Measurements from ENCODE around the gene ZFR. TPM values are rescaled to one million over a fixed set of nuclear protein-coding genes. Genes with fewer than 3 reads are reported as not detected.

The ZFR gene
- 100 to 1,000 TPM in 2 of 12 donors, 10 to 100 TPM in 10; 76.0 to 181 (median 90.6) TPM for polyA plus RNA-seq (ENCODE audit: insufficient read length in 12 of 12)
- long read RNA-seq, donor 1, full-length matches to known transcripts, result 10 of 39 reads
- long read RNA-seq, donor 1, partial matches to known transcripts, result 29 of 39 reads
- long read RNA-seq, donor 1, other reads (novel, unspliced or antisense), result 0 of 39 reads
- long read RNA-seq, donor 2, full-length matches to known transcripts, result 14 of 29 reads
- long read RNA-seq, donor 2, partial matches to known transcripts, result 15 of 29 reads
- long read RNA-seq, donor 2, other reads (novel, unspliced or antisense), result 0 of 29 reads
- long read RNA-seq, donor 3, full-length matches to known transcripts, result 15 of 22 reads
- long read RNA-seq, donor 3, partial matches to known transcripts, result 7 of 22 reads
- long read RNA-seq, donor 3, other reads (novel, unspliced or antisense), result 0 of 22 reads
- long read RNA-seq, donor 4, full-length matches to known transcripts, result 9 of 9 reads
- long read RNA-seq, donor 4, partial matches to known transcripts, result 0 of 9 reads
- long read RNA-seq, donor 4, other reads (novel, unspliced or antisense), result 0 of 9 reads
- long read RNA-seq, donor 5, full-length matches to known transcripts, result 28 of 54 reads
- long read RNA-seq, donor 5, partial matches to known transcripts, result 26 of 54 reads
- long read RNA-seq, donor 5, other reads (novel, unspliced or antisense), result 0 of 54 reads
- long read RNA-seq, donor 6, full-length matches to known transcripts, result 6 of 36 reads
- long read RNA-seq, donor 6, partial matches to known transcripts, result 30 of 36 reads
- long read RNA-seq, donor 6, other reads (novel, unspliced or antisense), result 0 of 36 reads
- long read RNA-seq, donor 7, full-length matches to known transcripts, result 8 of 13 reads
- long read RNA-seq, donor 7, partial matches to known transcripts, result 5 of 13 reads
- long read RNA-seq, donor 7, other reads (novel, unspliced or antisense), result 0 of 13 reads
- long read RNA-seq, donor 8, full-length matches to known transcripts, result 18 of 39 reads
- long read RNA-seq, donor 8, partial matches to known transcripts, result 21 of 39 reads
- long read RNA-seq, donor 8, other reads (novel, unspliced or antisense), result 0 of 39 reads
- long read RNA-seq, donor 9, full-length matches to known transcripts, result 8 of 20 reads
- long read RNA-seq, donor 9, partial matches to known transcripts, result 12 of 20 reads
- long read RNA-seq, donor 9, other reads (novel, unspliced or antisense), result 0 of 20 reads
- long read RNA-seq, donor 10, full-length matches to known transcripts, result 23 of 43 reads
- long read RNA-seq, donor 10, partial matches to known transcripts, result 20 of 43 reads
- long read RNA-seq, donor 10, other reads (novel, unspliced or antisense), result 0 of 43 reads
- long read RNA-seq, donor 11, full-length matches to known transcripts, result 15 of 34 reads
- long read RNA-seq, donor 11, partial matches to known transcripts, result 19 of 34 reads
- long read RNA-seq, donor 11, other reads (novel, unspliced or antisense), result 0 of 34 reads

- peak; percentile 94 for DNase-seq
Measured at GRCh38 chr5:32444431-32445286, at the start of gene ZFR. TSS of gene ZFR (minus strand) at chr5:32444740. CDS start at chr5:32444658, 82 bp downstream.

- DNase-seq, result no peak
Measured at GRCh38 chr5:32490972-32491557, 46.5 kb upstream of the ZFR start.

GRCh38 chr5:32489791-32490562, 45.4 kb upstream of the ZFR start:
- peak; percentile 99 for DNase-seq

GRCh38 chr5:32487424-32487823, 42.9 kb upstream of the ZFR start:
- no peak for DNase-seq

GRCh38 chr5:32487008-32487407, 42.5 kb upstream of the ZFR start:
- DNase-seq, result no peak

GRCh38 chr5:32482193-32482592, 37.7 kb upstream of the ZFR start:
- no peak for DNase-seq

GRCh38 chr5:32479096-32479495, 34.6 kb upstream of the ZFR start:
- no peak for DNase-seq

GRCh38 chr5:32476891-32477290, 32.4 kb upstream of the ZFR start:
- DNase-seq, result no peak

- DNase-seq, result no peak
Measured at GRCh38 chr5:32475334-32476097, 31.0 kb upstream of the ZFR start.

GRCh38 chr5:32474209-32474854, 29.8 kb upstream of the ZFR start:
- DNase-seq, result no peak

GRCh38 chr5:32473072-32473471, 28.5 kb upstream of the ZFR start:
- DNase-seq, result no peak

- no peak for DNase-seq
Measured at GRCh38 chr5:32471784-32472183, 27.2 kb upstream of the ZFR start.

GRCh38 chr5:32465076-32465475, 20.5 kb upstream of the ZFR start:
- DNase-seq, result no peak

GRCh38 chr5:32462618-32463017, 18.1 kb upstream of the ZFR start:
- no peak for DNase-seq

- DNase-seq, result no peak
Measured at GRCh38 chr5:32461441-32462120, 17.0 kb upstream of the ZFR start.

GRCh38 chr5:32460702-32461101, 16.2 kb upstream of the ZFR start:
- no peak for DNase-seq

GRCh38 chr5:32458880-32459495, 14.4 kb upstream of the ZFR start:
- no peak for DNase-seq
